GM12878 (cell line): ENCODE data around the gene CD209. TPM values are rescaled to one million over a fixed set of nuclear protein-coding genes. Genes with fewer than 3 reads are reported as not detected.

Source experiments
- GABPA ChIP-seq: IDR thresholded peaks from 2 replicates; pipeline ENCODE4 v1.6.1; 2014; ENCODE audit warnings: antibody characterized with exemption, low read depth, mild to moderate bottlenecking, inconsistent platforms
- KDM1A ChIP-seq: fragments of 200-600 bp; sonication (generic); IDR thresholded peaks from 2 replicates; pipeline ENCODE4 v1.6.1; 2016; ENCODE audit warnings: borderline replicate concordance
- LARP7 ChIP-seq: fragments of 450-650 bp; IDR thresholded peaks from 2 replicates; pipeline ENCODE4 v1.6.1; 2017; ENCODE audit warnings: mild to moderate bottlenecking
- PKNOX1 ChIP-seq: fragments of 450-650 bp; IDR thresholded peaks from 2 replicates; pipeline ENCODE4 v1.6.1; 2016; ENCODE audit warnings: mild to moderate bottlenecking
- POLR2AphosphoS2 ChIP-seq: IDR thresholded peaks from 2 replicates; pipeline ENCODE4 v1.6.1; 2011; ENCODE audit warnings: low read depth, mild to moderate bottlenecking, low read length, improper control_type of control experiment, moderate library complexity
- SPI1 ChIP-seq: IDR thresholded peaks from 2 replicates; pipeline ENCODE4 v1.6.1; 2011; ENCODE audit warnings: low read depth, mild to moderate bottlenecking, low read length, moderate library complexity, borderline replicate concordance; ENCODE audit not compliant: insufficient read depth
- ZSCAN29 ChIP-seq: fragments of 450-650 bp; IDR thresholded peaks from 2 replicates; pipeline ENCODE4 v1.6.1; 2017; ENCODE audit warnings: mild to moderate bottlenecking, moderate library complexity
- polyA plus RNA-seq, 11 experiments: library from polyadenylated mRNA; depleted of rRNA in 4 of 11; unstranded in 6 of 11; stranded (reverse) in 5 of 11; fragments of >200 nt; fragmentation: Nextera tagmentation in 4 of 11; fragmentation: Illumina TruSeq in 1 of 11; extraction: Ambion mirVana in 4 of 11; extraction: Trizol in 1 of 11; gene quantifications; 1 replicate in 1 of 11; 2 replicates in 10 of 11; pipeline versions ENCODE4 v1.2.1 to v1.2.3, GENCODE V29; 2011 to 2016; ENCODE audit warnings: inconsistent platforms in 2 of 11, missing spikeins in 2 of 11, low read depth in 1 of 11
- total RNA-seq, 4 experiments: library from RNA; depleted of rRNA in 3 of 4; stranded (reverse); fragments of >200 nt in 3 of 4; fragmentation: Illumina TruSeq in 1 of 4; extraction: Trizol in 1 of 4; gene quantifications; 2 replicates each; pipeline versions ENCODE4 v1.2.1 to v1.2.3, GENCODE V29; 2013 to 2021
- TF ChIP-seq, protein P1 (sequence below): fragments of 450-650 bp; IDR thresholded peaks from 2 replicates; pipeline ENCODE4 v1.6.1; 2017; ENCODE audit warnings: mild to moderate bottlenecking, moderate library complexity
- TF ChIP-seq, protein P2 (sequence below): IDR thresholded peaks from 2 replicates; pipeline ENCODE4 v1.6.1; 2011; ENCODE audit warnings: borderline replicate concordance, low read depth, mild to moderate bottlenecking, moderate library complexity, low read length; ENCODE audit not compliant: insufficient read depth, poor library complexity, severe bottlenecking

Gene CD209
- total and polyA plus RNA-seq, 10 of the 15 experiments (the other 5 are each of a cell fraction or from before 2014, with no cell fraction given) = 0.04 to 0.21 (median 0.10) TPM; not detected in 3

GRCh38 chr19:7743425-7743841 is 3.9 kb downstream of the CD209 start (continued):
- TF ChIP-seq SPI1 (no peak), ZSCAN29 (no peak), GABPA (no peak; the same call in 1 of the 2 replicates), PKNOX1 (no peak), LARP7 (no peak), KDM1A (no peak), POLR2AphosphoS2 (no peak)
- TF ChIP-seq, protein P1, sequence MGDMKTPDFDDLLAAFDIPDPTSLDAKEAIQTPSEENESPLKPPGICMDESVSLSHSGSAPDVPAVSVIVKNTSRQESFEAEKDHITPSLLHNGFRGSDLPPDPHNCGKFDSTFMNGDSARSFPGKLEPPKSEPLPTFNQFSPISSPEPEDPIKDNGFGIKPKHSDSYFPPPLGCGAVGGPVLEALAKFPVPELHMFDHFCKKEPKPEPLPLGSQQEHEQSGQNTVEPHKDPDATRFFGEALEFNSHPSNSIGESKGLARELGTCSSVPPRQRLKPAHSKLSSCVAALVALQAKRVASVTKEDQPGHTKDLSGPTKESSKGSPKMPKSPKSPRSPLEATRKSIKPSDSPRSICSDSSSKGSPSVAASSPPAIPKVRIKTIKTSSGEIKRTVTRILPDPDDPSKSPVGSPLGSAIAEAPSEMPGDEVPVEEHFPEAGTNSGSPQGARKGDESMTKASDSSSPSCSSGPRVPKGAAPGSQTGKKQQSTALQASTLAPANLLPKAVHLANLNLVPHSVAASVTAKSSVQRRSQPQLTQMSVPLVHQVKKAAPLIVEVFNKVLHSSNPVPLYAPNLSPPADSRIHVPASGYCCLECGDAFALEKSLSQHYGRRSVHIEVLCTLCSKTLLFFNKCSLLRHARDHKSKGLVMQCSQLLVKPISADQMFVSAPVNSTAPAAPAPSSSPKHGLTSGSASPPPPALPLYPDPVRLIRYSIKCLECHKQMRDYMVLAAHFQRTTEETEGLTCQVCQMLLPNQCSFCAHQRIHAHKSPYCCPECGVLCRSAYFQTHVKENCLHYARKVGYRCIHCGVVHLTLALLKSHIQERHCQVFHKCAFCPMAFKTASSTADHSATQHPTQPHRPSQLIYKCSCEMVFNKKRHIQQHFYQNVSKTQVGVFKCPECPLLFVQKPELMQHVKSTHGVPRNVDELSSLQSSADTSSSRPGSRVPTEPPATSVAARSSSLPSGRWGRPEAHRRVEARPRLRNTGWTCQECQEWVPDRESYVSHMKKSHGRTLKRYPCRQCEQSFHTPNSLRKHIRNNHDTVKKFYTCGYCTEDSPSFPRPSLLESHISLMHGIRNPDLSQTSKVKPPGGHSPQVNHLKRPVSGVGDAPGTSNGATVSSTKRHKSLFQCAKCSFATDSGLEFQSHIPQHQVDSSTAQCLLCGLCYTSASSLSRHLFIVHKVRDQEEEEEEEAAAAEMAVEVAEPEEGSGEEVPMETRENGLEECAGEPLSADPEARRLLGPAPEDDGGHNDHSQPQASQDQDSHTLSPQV = no peak
- TF ChIP-seq, protein P2, sequence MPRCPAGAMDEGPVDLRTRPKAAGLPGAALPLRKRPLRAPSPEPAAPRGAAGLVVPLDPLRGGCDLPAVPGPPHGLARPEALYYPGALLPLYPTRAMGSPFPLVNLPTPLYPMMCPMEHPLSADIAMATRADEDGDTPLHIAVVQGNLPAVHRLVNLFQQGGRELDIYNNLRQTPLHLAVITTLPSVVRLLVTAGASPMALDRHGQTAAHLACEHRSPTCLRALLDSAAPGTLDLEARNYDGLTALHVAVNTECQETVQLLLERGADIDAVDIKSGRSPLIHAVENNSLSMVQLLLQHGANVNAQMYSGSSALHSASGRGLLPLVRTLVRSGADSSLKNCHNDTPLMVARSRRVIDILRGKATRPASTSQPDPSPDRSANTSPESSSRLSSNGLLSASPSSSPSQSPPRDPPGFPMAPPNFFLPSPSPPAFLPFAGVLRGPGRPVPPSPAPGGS = peak; percentile 99
